ENCODE measurements around the gene BCL11B. TPM values are rescaled to one million over a fixed set of nuclear protein-coding genes. Genes with fewer than 3 reads are reported as not detected.

The BCL11B gene
- total and polyA plus RNA-seq, 9 of the 15 experiments (the other 6 are each of a cell fraction or from before 2014, with no cell fraction given) = 0.09 TPM; not detected in 8

GRCh38 chr14:99258341-99258861 lies 13.6 kb downstream of the BCL11B start:
- no peak for DNase-seq (ENCODE audit: extremely low read depth in 1 of 4, low spot score in 3 of 4)
- Histone ChIP-seq H2AFZ (ENCODE audit: low read depth, low read length) (no peak overlapping the region), H3K9me1 (ENCODE audit: control insufficient read depth, insufficient read depth, low read length) (no peaks in the 10 kb centered on the region), H3K79me2 (ENCODE audit: control insufficient read depth, insufficient read depth, low read length) (no peaks in the 10 kb centered on the region), H3K27me3 (ENCODE audit: control insufficient read depth in 2 of 2, insufficient read depth in 2 of 2, low read length in 2 of 2) (peaks cover 0 to 54% of the 10 kb centered on the region in 2 experiments; a peak in 2 of 5 replicates), H3K4me2 (ENCODE audit: insufficient read depth, low read length) (no peak overlapping the region), H3K9ac (ENCODE audit: insufficient read depth in 1 of 2, low read depth in 2 of 2, low read length in 2 of 2) (no peak overlapping the region), H3K4me1 (replicated peaks in 1 of 2; ENCODE audit: control insufficient read depth in 2 of 2, insufficient read depth in 2 of 2, low read length in 2 of 2) (no peaks in the 10 kb centered on the region), H3K4me3 (no peak overlapping the region), H3K36me3 (ENCODE audit: control insufficient read depth, insufficient read depth, low read length) (no peaks in the 10 kb centered on the region), H4K20me1 (replicated peaks; ENCODE audit: control insufficient read depth, insufficient read depth, low read length) (no peaks in the 10 kb centered on the region), H3K9me3 (replicated peaks; ENCODE audit: control insufficient read depth, insufficient read depth, low read depth, low read length) (no peaks in the 10 kb centered on the region), H3K27ac (ENCODE audit: extremely low read depth, low read depth, low read length) (no peak overlapping the region)
- WGBS (ENCODE audit: insufficient coverage, low coverage, missing lambda C conversion rate) = 0% methylated on average over 7 of the region's 8 CpGs
- in situ Hi-C loops (cut with MboI) (no loop called here), intact Hi-C loops (cut with micrococcal nuclease) (no loop called here)
- BruUV-seq (replicated peaks) = no TSS peak
- ChIA-PET POLR2A (no interaction called here), CTCF (ENCODE audit: low intra/inter-chr PET ratio) (no interaction called here)
- FAIRE-seq = no peak
- no peak for ATAC-seq
- TF ChIP-seq NFXL1 (CRISPR knock-in tag; IDR thresholded peaks at IDR 0.05) = no peak
- no peak for TF ChIP-seq CBX1 (IDR thresholded peaks at IDR 0.05; ENCODE audit: low read depth)
- no peak for TF ChIP-seq E2F1 (CRISPR knock-in tag; IDR thresholded peaks at IDR 0.05)
- TF ChIP-seq HMG20A (CRISPR knock-in tag; conservative IDR thresholded peaks at IDR 0.05) = no peak
- TF ChIP-seq TAF9B (IDR thresholded peaks at IDR 0.05; ENCODE audit: partially characterized antibody) = no peak
